Suprapubic skin (tissue), 4 donors: Measurements from ENCODE around the gene RPN2.

Source experiments
- EP300 ChIP-seq: sonication (generic); formaldehyde crosslinking; IDR thresholded peaks from one replicate; pipeline ENCODE4 v1.6.1; 2017; ENCODE audit warnings: antibody characterized with exemption
- POLR2A ChIP-seq, 2 donors: fragments of 450-650 bp; IDR thresholded peaks; one replicate each; pipeline ENCODE4 v1.6.1; 2017; ENCODE audit warnings: antibody characterized with exemption in 2 of 2, mild to moderate bottlenecking in 2 of 2, moderate library complexity in 2 of 2
- POLR2AphosphoS5 ChIP-seq, 3 donors: sonication (generic); formaldehyde crosslinking; IDR thresholded peaks; one replicate each; pipeline ENCODE4 v1.6.1; 2017; ENCODE audit warnings: antibody characterized with exemption in 3 of 3
- TF ChIP-seq, protein P1 (sequence below), 2 donors: fragments of 200-600 bp in 1 of 2; fragments of 450-650 bp in 1 of 2; sonication (generic) in 1 of 2; IDR thresholded peaks; one replicate each; pipeline ENCODE4 v1.5.1; 2016 to 2019; ENCODE audit warnings: antibody characterized with exemption in 2 of 2, mild to moderate bottlenecking in 1 of 2, moderate library complexity in 1 of 2

DNA sequence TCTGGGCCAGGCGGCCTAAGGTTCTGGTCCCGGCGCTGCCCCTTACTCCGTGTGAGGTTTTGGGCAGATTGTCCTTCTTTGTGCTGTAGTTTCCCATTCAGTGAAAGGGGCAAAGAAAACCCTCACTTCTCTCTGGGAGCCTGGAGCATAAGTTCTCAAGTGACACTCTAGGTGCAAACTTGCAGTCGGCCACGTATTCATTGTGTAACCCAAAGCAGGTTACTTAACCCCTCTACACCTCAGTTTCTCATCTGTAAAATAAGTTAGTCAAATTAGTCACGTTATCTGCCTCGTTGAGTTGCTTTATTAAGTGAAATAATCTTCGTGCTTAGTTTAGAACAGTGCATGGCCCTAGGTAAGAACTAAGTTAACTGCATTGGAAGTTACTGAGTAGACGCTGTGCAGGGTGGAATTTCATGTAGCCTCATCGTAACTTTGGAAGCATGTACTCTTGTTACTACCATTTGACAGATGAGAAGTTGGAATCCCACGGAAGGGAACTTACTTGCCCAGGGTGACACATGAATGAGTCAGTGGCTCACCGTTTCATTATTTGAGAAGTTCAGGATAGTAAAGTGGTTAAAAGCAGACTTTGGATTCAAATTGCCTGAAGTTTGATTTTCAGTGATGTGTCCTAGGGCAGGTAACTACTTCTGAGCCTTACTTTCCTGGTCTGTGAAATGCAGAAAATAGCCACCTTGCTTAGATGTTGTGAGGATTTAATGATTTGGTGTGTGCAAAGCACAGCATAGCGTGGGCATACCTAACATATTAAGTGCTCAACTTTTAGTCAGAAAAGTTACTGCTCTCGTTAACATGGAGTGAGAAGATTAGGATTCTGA is 774 bp downstream of the RPN2 start:
- TF ChIP-seq, protein P1, sequence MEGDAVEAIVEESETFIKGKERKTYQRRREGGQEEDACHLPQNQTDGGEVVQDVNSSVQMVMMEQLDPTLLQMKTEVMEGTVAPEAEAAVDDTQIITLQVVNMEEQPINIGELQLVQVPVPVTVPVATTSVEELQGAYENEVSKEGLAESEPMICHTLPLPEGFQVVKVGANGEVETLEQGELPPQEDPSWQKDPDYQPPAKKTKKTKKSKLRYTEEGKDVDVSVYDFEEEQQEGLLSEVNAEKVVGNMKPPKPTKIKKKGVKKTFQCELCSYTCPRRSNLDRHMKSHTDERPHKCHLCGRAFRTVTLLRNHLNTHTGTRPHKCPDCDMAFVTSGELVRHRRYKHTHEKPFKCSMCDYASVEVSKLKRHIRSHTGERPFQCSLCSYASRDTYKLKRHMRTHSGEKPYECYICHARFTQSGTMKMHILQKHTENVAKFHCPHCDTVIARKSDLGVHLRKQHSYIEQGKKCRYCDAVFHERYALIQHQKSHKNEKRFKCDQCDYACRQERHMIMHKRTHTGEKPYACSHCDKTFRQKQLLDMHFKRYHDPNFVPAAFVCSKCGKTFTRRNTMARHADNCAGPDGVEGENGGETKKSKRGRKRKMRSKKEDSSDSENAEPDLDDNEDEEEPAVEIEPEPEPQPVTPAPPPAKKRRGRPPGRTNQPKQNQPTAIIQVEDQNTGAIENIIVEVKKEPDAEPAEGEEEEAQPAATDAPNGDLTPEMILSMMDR (IDR thresholded peaks at IDR 0.05): no peak
- TF ChIP-seq EP300 (no peak), POLR2A (IDR thresholded peaks at IDR 0.05) (no peak), POLR2AphosphoS5 (IDR thresholded peaks at IDR 0.05) (no peak)
